K562 (cell line): ENCODE measurements around the gene PLPPR2. TPM values are rescaled to one million over a fixed set of nuclear protein-coding genes. Genes with fewer than 3 reads are reported as not detected.

Experiments used
- BCLAF1 ChIP-seq, 2 experiments: fragments of 450-650 bp in 1 of 2; IDR thresholded peaks; 2 replicates each; pipeline ENCODE4 v1.6.1; 2011 to 2017; ENCODE audit warnings: low read depth in 2 of 2, antibody characterized with exemption in 1 of 2, borderline replicate concordance in 1 of 2, low read length in 1 of 2, mild to moderate bottlenecking in 1 of 2, mixed read lengths in 1 of 2; ENCODE audit not compliant: control insufficient read depth in 1 of 2
- C11orf30 ChIP-seq: fragments of 450-650 bp; IDR thresholded peaks from 2 replicates; pipeline ENCODE4 v1.6.1; 2016; ENCODE audit warnings: low read depth, mild to moderate bottlenecking
- CBX2 ChIP-seq: fragments of 200-600 bp; sonication (generic); IDR thresholded peaks from one replicate; pipeline ENCODE4 v1.6.1; 2012; ENCODE audit warnings: mild to moderate bottlenecking, low read length, inconsistent platforms; ENCODE audit not compliant: insufficient read depth, poor library complexity, severe bottlenecking
- CHD1 ChIP-seq: fragments of 200-600 bp; sonication (generic); IDR thresholded peaks from one replicate; pipeline ENCODE4 v1.6.1; 2012; ENCODE audit warnings: mild to moderate bottlenecking, moderate library complexity, low read length, inconsistent platforms
- CTCFL ChIP-seq: IDR thresholded peaks from 2 replicates; pipeline ENCODE4 v1.6.1; 2011; ENCODE audit warnings: borderline replicate concordance, low read depth, mild to moderate bottlenecking, moderate library complexity, low read length; ENCODE audit not compliant: insufficient read depth, poor library complexity, severe bottlenecking
- GTF2E2 ChIP-seq: fragments of 200-800 bp; sonication (Bioruptor generic); IDR thresholded peaks from 2 replicates; pipeline ENCODE4 v1.6.1; 2016; ENCODE audit warnings: missing genetic modification characterization, missing compliant biosample characterization
- HNRNPUL1 ChIP-seq: fragments of 200-400 bp; formaldehyde crosslinking; IDR thresholded peaks from 2 replicates; pipeline ENCODE4 v1.6.1; 2017; ENCODE audit warnings: low read length
- KAT8 ChIP-seq: fragments of 450-650 bp; IDR thresholded peaks from 2 replicates; pipeline ENCODE4 v1.6.1; 2016; ENCODE audit warnings: low read depth, mild to moderate bottlenecking
- MIER1 ChIP-seq: fragments of 450-650 bp; IDR thresholded peaks from 2 replicates; pipeline ENCODE4 v1.6.1; 2016; ENCODE audit warnings: antibody characterized with exemption, mild to moderate bottlenecking, low read depth
- MXD1 ChIP-seq: fragments of 250-450 bp; sonication (Bioruptor Pico); IDR thresholded peaks from 2 replicates; pipeline ENCODE4 v1.8.0; 2021; ENCODE audit warnings: borderline replicate concordance, mild to moderate bottlenecking, moderate library complexity; ENCODE audit not compliant: poor library complexity, severe bottlenecking
- NCOA4 ChIP-seq: fragments of 450-650 bp; IDR thresholded peaks from 2 replicates; pipeline ENCODE4 v1.6.1; 2018; ENCODE audit warnings: mild to moderate bottlenecking; ENCODE audit not compliant: partially characterized antibody
- RBM39 ChIP-seq: fragments of 200-400 bp; formaldehyde crosslinking; optimal IDR thresholded peaks from 2 replicates; pipeline ENCODE3; 2018; ENCODE audit warnings: low read depth, low read length
- SRSF9 ChIP-seq: fragments of 200-400 bp; formaldehyde crosslinking; IDR thresholded peaks from 2 replicates; pipeline ENCODE4 v1.6.1; 2017; ENCODE audit warnings: low read depth, low read length, borderline replicate concordance
- TAF1 ChIP-seq: IDR thresholded peaks from 2 replicates; pipeline ENCODE4 v1.6.1; 2011; ENCODE audit warnings: mild to moderate bottlenecking, low read length, moderate library complexity; ENCODE audit not compliant: insufficient read depth, control insufficient read depth, severe bottlenecking; ENCODE audit errors: extremely low read depth
- TBL1XR1 ChIP-seq, 2 experiments: IDR thresholded peaks; 2 replicates each; pipeline ENCODE4 v1.6.1; 2012; ENCODE audit warnings: improper control_type of control experiment in 2 of 2, low read length in 2 of 2, mild to moderate bottlenecking in 1 of 2
- ZNF133 ChIP-seq: fragments of 250-450 bp; sonication (Bioruptor Pico); IDR thresholded peaks from 2 replicates; pipeline ENCODE4 v1.4.0; 2020; ENCODE audit warnings: mild to moderate bottlenecking
- polyA plus RNA-seq, 8 experiments: library from polyadenylated mRNA; depleted of rRNA in 4 of 8; stranded (reverse) in 5 of 8; unstranded in 3 of 8; fragments of >200 nt; fragmentation: Nextera tagmentation in 2 of 8; fragmentation: Illumina TruSeq in 1 of 8; extraction: Ambion mirVana in 2 of 8; extraction: Trizol in 1 of 8; gene quantifications; 2 replicates each; pipeline versions ENCODE4 v1.2.1 to v1.2.3, GENCODE V29; 2011 to 2014; ENCODE audit warnings: inconsistent platforms in 1 of 8, missing spikeins in 1 of 8
- total RNA-seq, 7 experiments: library from RNA; depleted of rRNA in 6 of 7; stranded (reverse); fragments of >200 nt in 6 of 7; fragmentation: Illumina TruSeq in 2 of 7; extraction: Trizol in 2 of 7; gene quantifications; 2 replicates each; pipeline versions ENCODE4 v1.2.1 to v1.2.3, GENCODE V29; 2011 to 2021; ENCODE audit warnings: low replicate concordance in 1 of 7
- TF ChIP-seq, protein P1 (sequence below): fragments of 250-450 bp; sonication (Bioruptor Pico); IDR thresholded peaks from 2 replicates; pipeline ENCODE4 v1.8.0; 2022; ENCODE audit warnings: inconsistent platforms
- TF ChIP-seq, protein P2 (sequence below): sonication (generic); formaldehyde crosslinking; IDR thresholded peaks from 2 replicates; pipeline ENCODE4 v1.5.0; 2020; ENCODE audit warnings: missing genetic modification reagents

PLPPR2 gene
- total and polyA plus RNA-seq, 9 of the 15 experiments (the other 6 are each of a cell fraction or from before 2014, with no cell fraction given), result 0.49 to 15.9 (median 3.4) TPM

DNA sequence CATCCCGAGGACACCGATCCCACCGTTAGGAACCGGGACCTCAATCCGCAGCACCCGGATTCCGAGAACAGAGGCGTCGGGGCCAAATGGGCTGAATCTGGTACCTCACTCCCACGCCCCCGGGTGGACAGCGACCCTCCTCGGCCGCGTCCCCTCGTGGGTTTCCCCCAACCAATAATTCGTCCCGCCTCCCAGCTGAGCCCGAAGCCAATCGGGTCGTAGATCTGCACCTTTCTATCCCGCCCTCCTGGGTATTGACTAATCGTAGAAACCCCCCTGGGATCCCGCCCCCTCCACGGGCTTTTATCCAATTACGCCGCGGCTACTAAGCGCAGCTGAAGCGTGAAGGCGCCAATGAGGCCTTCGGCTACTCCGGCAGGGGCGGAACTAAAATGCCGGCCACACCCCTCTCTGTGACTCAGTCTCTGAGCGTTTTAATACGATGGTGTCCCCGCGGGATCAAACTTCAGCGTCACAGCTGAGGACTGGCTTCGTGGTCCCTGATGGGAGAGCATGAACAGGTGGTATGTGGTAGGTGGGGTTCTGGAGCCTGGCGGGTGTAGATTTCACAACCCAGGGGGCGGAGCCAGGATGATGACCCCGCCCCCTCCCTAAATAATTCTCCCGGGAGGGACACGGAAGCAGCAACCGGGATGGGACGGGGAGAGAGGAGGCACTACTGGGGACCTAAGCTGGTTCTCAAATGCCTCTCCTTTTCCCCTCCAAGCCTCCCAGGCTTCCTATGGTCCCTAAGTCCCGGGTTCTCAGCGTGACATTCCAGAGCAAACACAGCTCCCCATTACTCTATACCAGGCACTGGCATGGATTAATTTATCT lies 8.9 kb upstream of the PLPPR2 start, which contains the start of the genes CCDC159 and TMEM205 (continued):
- TF ChIP-seq CTCFL (no peak), CHD1 (no peak), BCLAF1 (IDR thresholded peaks at IDR 0.05; ENCODE audit: borderline replicate concordance in 1 of 2, control insufficient read depth in 1 of 2, low read depth in 2 of 2, low read length in 1 of 2) (no peak), TAF1 (no peak), HNRNPUL1 (no peak), ZNF133 (CRISPR knock-in tag) (no peak), KAT8 (no peak), CBX2 (no peak), C11orf30 (no peak), RBM39 (no peak), SRSF9 (no peak), MXD1 (CRISPR knock-in tag) (no peak), GTF2E2 (tag) (no peak), MIER1 (no peak), TBL1XR1 (IDR thresholded peaks at IDR 0.05; ENCODE audit: low read length in 2 of 2) (no peak), NCOA4 (no peak)
- TF ChIP-seq, protein P1, sequence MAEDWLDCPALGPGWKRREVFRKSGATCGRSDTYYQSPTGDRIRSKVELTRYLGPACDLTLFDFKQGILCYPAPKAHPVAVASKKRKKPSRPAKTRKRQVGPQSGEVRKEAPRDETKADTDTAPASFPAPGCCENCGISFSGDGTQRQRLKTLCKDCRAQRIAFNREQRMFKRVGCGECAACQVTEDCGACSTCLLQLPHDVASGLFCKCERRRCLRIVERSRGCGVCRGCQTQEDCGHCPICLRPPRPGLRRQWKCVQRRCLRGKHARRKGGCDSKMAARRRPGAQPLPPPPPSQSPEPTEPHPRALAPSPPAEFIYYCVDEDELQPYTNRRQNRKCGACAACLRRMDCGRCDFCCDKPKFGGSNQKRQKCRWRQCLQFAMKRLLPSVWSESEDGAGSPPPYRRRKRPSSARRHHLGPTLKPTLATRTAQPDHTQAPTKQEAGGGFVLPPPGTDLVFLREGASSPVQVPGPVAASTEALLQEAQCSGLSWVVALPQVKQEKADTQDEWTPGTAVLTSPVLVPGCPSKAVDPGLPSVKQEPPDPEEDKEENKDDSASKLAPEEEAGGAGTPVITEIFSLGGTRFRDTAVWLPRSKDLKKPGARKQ, result no peak
- TF ChIP-seq, protein P2, sequence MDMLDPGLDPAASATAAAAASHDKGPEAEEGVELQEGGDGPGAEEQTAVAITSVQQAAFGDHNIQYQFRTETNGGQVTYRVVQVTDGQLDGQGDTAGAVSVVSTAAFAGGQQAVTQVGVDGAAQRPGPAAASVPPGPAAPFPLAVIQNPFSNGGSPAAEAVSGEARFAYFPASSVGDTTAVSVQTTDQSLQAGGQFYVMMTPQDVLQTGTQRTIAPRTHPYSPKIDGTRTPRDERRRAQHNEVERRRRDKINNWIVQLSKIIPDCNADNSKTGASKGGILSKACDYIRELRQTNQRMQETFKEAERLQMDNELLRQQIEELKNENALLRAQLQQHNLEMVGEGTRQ (CRISPR knock-in tag), result no peak
